ENCODE results near the gene EPB41L4B. TPM values are rescaled to one million over a fixed set of nuclear protein-coding genes. Genes with fewer than 3 reads are reported as not detected.

EPB41L4B gene
- total RNA-seq, 1 experiment from 2014 or later, result 20.2 TPM

GRCh38 chr9:109255394-109255793 is 65.5 kb downstream of the EPB41L4B start:
- TF ChIP-seq CTCF (IDR thresholded peaks at IDR 0.05; ENCODE audit: unreplicated experiment), result no peak
- no peaks in the 10 kb centered on the region for H3K9me3 Mint-ChIP-seq (ENCODE audit: unreplicated experiment)
- DNase-seq (ENCODE audit: unreplicated experiment), result no peak
- intact Hi-C loops (cut with micrococcal nuclease), result loop anchor here (2.0 kb wide), 1 partner anchor 61 kb away; no protein-coding TSS in a partner anchor
- peak overlapping the region; percentile 96 for H3K27ac Mint-ChIP-seq (ENCODE audit: low read depth, unreplicated experiment)
- ChIA-PET CTCF (interaction anchor here (0.8 to 1.4 kb wide), 3 partner anchors 15 to 63 kb away, joined by 3 to 5 read pairs (median 4); no protein-coding TSS in a partner anchor), POLR2A (interaction anchor here (1.4 to 3.6 kb wide), 3 partner anchors 14 to 63 kb away, joined by 3 to 17 read pairs (median 13); no protein-coding TSS in a partner anchor)
- peaks cover 51% of the 10 kb centered on the region for H3K4me1 Mint-ChIP-seq (ENCODE audit: insufficient read depth, unreplicated experiment)
- H3K4me3 Mint-ChIP-seq (ENCODE audit: unreplicated experiment), result no peak overlapping the region
- peaks cover 17% of the 10 kb centered on the region for H3K36me3 Mint-ChIP-seq (ENCODE audit: insufficient read depth, unreplicated experiment)
- no peaks in the 10 kb centered on the region for H3K27me3 Mint-ChIP-seq (ENCODE audit: insufficient read depth, unreplicated experiment)
- BruUV-seq (replicated peaks), result no TSS peak

GRCh38 chr9:109254317-109254716 is 66.5 kb downstream of the EPB41L4B start:
- Mint-ChIP-seq H3K27me3 (ENCODE audit: insufficient read depth, unreplicated experiment) (no peaks in the 10 kb centered on the region), H3K4me1 (ENCODE audit: insufficient read depth, unreplicated experiment) (peaks cover 56% of the 10 kb centered on the region), H3K36me3 (ENCODE audit: insufficient read depth, unreplicated experiment) (peaks cover 21% of the 10 kb centered on the region), H3K27ac (ENCODE audit: low read depth, unreplicated experiment) (peak overlapping the region; percentile 96), H3K4me3 (ENCODE audit: unreplicated experiment) (peak overlapping the region; percentile 59), H3K9me3 (ENCODE audit: unreplicated experiment) (no peaks in the 10 kb centered on the region)
- no TSS peak for BruUV-seq (replicated peaks)
- ChIA-PET POLR2A (interaction anchor here (0.6 to 4.7 kb wide), 13 partner anchors 13 to 145 kb away, joined by 3 to 25 read pairs (median 8); partner anchors contain the start of gene TMEM245), CTCF (interaction anchor here (0.5 to 1.4 kb wide), 6 partner anchors 9 to 181 kb away, joined by 3 to 5 read pairs (median 3); no protein-coding TSS in a partner anchor)
- intact Hi-C loops (cut with micrococcal nuclease), result loop anchor here (2.0 kb wide), 1 partner anchor 62 kb away; no protein-coding TSS in a partner anchor
- peak; percentile 74 for DNase-seq (ENCODE audit: unreplicated experiment)
- TF ChIP-seq CTCF (IDR thresholded peaks at IDR 0.05; ENCODE audit: unreplicated experiment), result no peak

- CTCF ChIA-PET, result interaction anchor here (0.6 to 2.0 kb wide), 11 partner anchors 9 to 166 kb away, joined by 3 to 8 read pairs (median 3); no protein-coding TSS in a partner anchor
- Mint-ChIP-seq H3K4me1 (ENCODE audit: insufficient read depth, unreplicated experiment) (peaks cover 58% of the 10 kb centered on the region), H3K4me3 (ENCODE audit: unreplicated experiment) (peak overlapping the region; percentile 59), H3K36me3 (ENCODE audit: insufficient read depth, unreplicated experiment) (peaks cover 21% of the 10 kb centered on the region), H3K27ac (ENCODE audit: low read depth, unreplicated experiment) (peak overlapping the region; percentile 96), H3K27me3 (ENCODE audit: insufficient read depth, unreplicated experiment) (no peaks in the 10 kb centered on the region), H3K9me3 (ENCODE audit: unreplicated experiment) (no peaks in the 10 kb centered on the region)
- intact Hi-C loops (cut with micrococcal nuclease), result loop anchor here (2.0 kb wide), 1 partner anchor 63 kb away; no protein-coding TSS in a partner anchor
- peak; percentile 91 for DNase-seq (ENCODE audit: unreplicated experiment)
- POLR2A ChIA-PET, result interaction anchor here (0.6 to 4.7 kb wide), 18 partner anchors 11 to 150 kb away, joined by 3 to 25 read pairs (median 4); partner anchors contain the start of gene TMEM245
- TF ChIP-seq CTCF (IDR thresholded peaks at IDR 0.05; ENCODE audit: unreplicated experiment), result no peak
- BruUV-seq (replicated peaks), result no TSS peak
These were observed 67.1 kb downstream of the EPB41L4B start for GRCh38 chr9:109253637-109254284.

GRCh38 chr9:109253241-109253636 is 67.6 kb downstream of the EPB41L4B start:
- intact Hi-C loops (cut with micrococcal nuclease), result no loop called here
- H3K27me3 Mint-ChIP-seq (ENCODE audit: insufficient read depth, unreplicated experiment), result no peaks in the 10 kb centered on the region
- H3K9me3 Mint-ChIP-seq (ENCODE audit: unreplicated experiment), result no peaks in the 10 kb centered on the region
- ChIA-PET CTCF (interaction anchor here (0.6 to 2.0 kb wide), 11 partner anchors 13 to 299 kb away, joined by 3 to 8 read pairs (median 3); no protein-coding TSS in a partner anchor), POLR2A (interaction anchor here (1.0 to 4.7 kb wide), 13 partner anchors 10 to 150 kb away, joined by 3 to 25 read pairs (median 8); partner anchors contain the start of gene TMEM245)
- peak overlapping the region; percentile 59 for H3K4me3 Mint-ChIP-seq (ENCODE audit: unreplicated experiment)
- DNase-seq (ENCODE audit: unreplicated experiment), result no peak
- no TSS peak for BruUV-seq (replicated peaks)
- peaks cover 58% of the 10 kb centered on the region for H3K4me1 Mint-ChIP-seq (ENCODE audit: insufficient read depth, unreplicated experiment)
- H3K27ac Mint-ChIP-seq (ENCODE audit: low read depth, unreplicated experiment), result peak overlapping the region; percentile 96
- peaks cover 21% of the 10 kb centered on the region for H3K36me3 Mint-ChIP-seq (ENCODE audit: insufficient read depth, unreplicated experiment)
- no peak for TF ChIP-seq CTCF (IDR thresholded peaks at IDR 0.05; ENCODE audit: unreplicated experiment)

All from MCF 10A (cell line).